NCI-H1694 treated with DMSO at 0.1 percent for 48 hours (cell line): ENCODE data around the gene SIX5.

ENCODE experiments used
- DNase-seq: peaks from one replicate; lab custom pipeline; 2025; lab: John Stamatoyannopoulos, UW

The SIX5 gene

GRCh38 chr19:45773384-45773783, 4.3 kb upstream of the SIX5 start:
- no peak for DNase-seq

GRCh38 chr19:45772912-45773311, 3.9 kb upstream of the SIX5 start:
- no peak for DNase-seq

GRCh38 chr19:45772130-45772840, 3.2 kb upstream of the SIX5 start:
- DNase-seq = no peak

- DNase-seq = no peak
Measured at GRCh38 chr19:45771311-45771933, 2.4 kb upstream of the SIX5 start.

GRCh38 chr19:45770192-45771101, 1.4 kb upstream of the SIX5 start:
- peak; percentile 96 for DNase-seq

GRCh38 chr19:45769821-45770191, 754 bp upstream of the SIX5 start:
- DNase-seq = no peak

GRCh38 chr19:45768655-45768983, 433 bp downstream of the SIX5 start:
- no peak for DNase-seq

GRCh38 chr19:45767881-45768654, 984 bp downstream of the SIX5 start:
- DNase-seq = no peak

- no peak for DNase-seq
Measured at GRCh38 chr19:45767410-45767880, 1.6 kb downstream of the SIX5 start.

- DNase-seq = no peak
Measured at GRCh38 chr19:45766869-45767346, 2.1 kb downstream of the SIX5 start.

- DNase-seq = no peak
Measured at GRCh38 chr19:45766296-45766868, 2.7 kb downstream of the SIX5 start.

- no peak for DNase-seq
Measured at GRCh38 chr19:45765702-45766295, 3.3 kb downstream of the SIX5 start.

- DNase-seq = no peak
Measured at GRCh38 chr19:45764945-45765701, 3.9 kb downstream of the SIX5 start.

GRCh38 chr19:45764475-45764874, 4.6 kb downstream of the SIX5 start:
- DNase-seq = no peak

GRCh38 chr19:45763691-45764294, 5.3 kb downstream of the SIX5 start:
- no peak for DNase-seq

GRCh38 chr19:45762870-45763631, 6.0 kb downstream of the SIX5 start:
- DNase-seq = no peak

GRCh38 chr19:45761714-45762113, 7.3 kb downstream of the SIX5 start:
- DNase-seq = no peak

- no peak for DNase-seq
Measured at GRCh38 chr19:45758921-45759320, 10.1 kb downstream of the SIX5 start.

- no peak for DNase-seq
Measured at GRCh38 chr19:45757695-45758094, 11.4 kb downstream of the SIX5 start.
